SK-N-SH (cell line): Measurements from ENCODE around the gene ARL8A. TPM values are rescaled to one million over a fixed set of nuclear protein-coding genes. Genes with fewer than 3 reads are reported as not detected.

ENCODE experiments used
- CTCF ChIA-PET: fragments of 300-600, 350-600 bp; formaldehyde crosslinking; extraction: SDS; loops from one replicate; lab custom pipeline; 2021; lab: Yijun Ruan, JAX
- POLR2A ChIA-PET: fragments of 350-600 bp; sonication (Branson Sonifier 250); formaldehyde crosslinking; extraction: SDS; loops from one replicate; lab custom pipeline; 2020; ENCODE audit warnings: antibody characterized with exemption, inconsistent platforms; lab: Yijun Ruan, JAX
- DNase-seq: peaks from one replicate; pipeline ENCODE4 v3.0.0; 2012
- H2AFZ ChIP-seq: fragments of 200-600 bp; sonication (generic); 2 replicates; pipeline ENCODE4 v1.8.1; 2016; ENCODE audit warnings: antibody characterized with exemption, mild to moderate bottlenecking, low read depth
- H3F3A ChIP-seq: fragments of 200-600 bp; sonication (generic); replicated peaks from 2 replicates; pipeline ENCODE3; 2016; ENCODE audit warnings: antibody characterized with exemption, mild to moderate bottlenecking; ENCODE audit not compliant: insufficient read depth
- H3K27ac ChIP-seq, 2 experiments: fragments of 200-500 bp in 1 of 2; fragments of 200-600 bp in 1 of 2; sonication (Bioruptor generic) in 1 of 2; sonication (generic), shearing (Covaris generic) in 1 of 2; 2 replicates each; pipeline versions ENCODE4 v1.5.1 to v1.6.1; 2014 to 2016; ENCODE audit warnings: low read depth in 2 of 2, inconsistent platforms in 1 of 2, low read length in 1 of 2, mild to moderate bottlenecking in 1 of 2, mixed read lengths in 1 of 2
- H3K27me3 ChIP-seq: fragments of 200-600 bp; sonication (generic), shearing (Covaris generic); 2 replicates; pipeline ENCODE4 v1.6.1; 2016; ENCODE audit warnings: mixed run types; ENCODE audit not compliant: insufficient read depth
- H3K36me3 ChIP-seq, 2 experiments: fragments of 200-500 bp in 1 of 2; fragments of 200-600 bp in 1 of 2; sonication (Bioruptor generic) in 1 of 2; sonication (generic) in 1 of 2; replicated peaks in 1 of 2; 2 replicates each; pipeline versions ENCODE3 to v1.5.1; 2014 to 2016; ENCODE audit warnings: low read length in 1 of 2, mild to moderate bottlenecking in 1 of 2; ENCODE audit not compliant: insufficient read depth in 2 of 2, control insufficient read depth in 1 of 2
- H3K4me1 ChIP-seq, 2 experiments: fragments of 200-500 bp in 1 of 2; fragments of 200-600 bp in 1 of 2; sonication (Bioruptor generic) in 1 of 2; sonication (generic), shearing (Covaris generic) in 1 of 2; 2 replicates each; pipeline versions ENCODE4 v1.5.1 to v1.6.1; 2014 to 2016; ENCODE audit warnings: low read depth in 1 of 2, low read length in 1 of 2, mixed run types in 1 of 2; ENCODE audit not compliant: insufficient read depth in 2 of 2, control insufficient read depth in 1 of 2
- H3K4me2 ChIP-seq: fragments of 200-600 bp; sonication (generic), shearing (Covaris generic); 2 replicates; pipeline ENCODE4 v1.6.1; 2017; ENCODE audit warnings: mixed run types
- H3K4me3 ChIP-seq, 2 experiments: fragments of 200-500 bp in 1 of 2; fragments of 200-600 bp in 1 of 2; sonication (Bioruptor generic) in 1 of 2; sonication (generic), shearing (Covaris generic) in 1 of 2; 2 replicates each; pipeline versions ENCODE4 v1.5.1 to v1.8.1; 2014 to 2016; ENCODE audit warnings: low read depth in 2 of 2, inconsistent platforms in 1 of 2, low read length in 1 of 2, mild to moderate bottlenecking in 1 of 2, mixed read lengths in 1 of 2, moderate library complexity in 1 of 2
- H3K79me2 ChIP-seq: fragments of 200-600 bp; sonication (generic); 2 replicates; pipeline ENCODE4 v1.8.1; 2017; ENCODE audit warnings: mild to moderate bottlenecking; ENCODE audit not compliant: insufficient read depth
- H3K9ac ChIP-seq: fragments of 200-600 bp; sonication (generic); 2 replicates; pipeline ENCODE4 v1.6.1; 2017; ENCODE audit warnings: mixed run types
- H3K9me2 ChIP-seq: fragments of 200-600 bp; sonication (generic); 2 replicates; pipeline ENCODE4 v1.6.1; 2017; ENCODE audit warnings: mixed run types
- H3K9me3 ChIP-seq: fragments of 200-600 bp; sonication (generic); 2 replicates; pipeline ENCODE4 v1.6.1; 2017; ENCODE audit warnings: mixed run types, mild to moderate bottlenecking, moderate library complexity
- H4K20me1 ChIP-seq: fragments of 200-600 bp; sonication (generic); 2 replicates; pipeline ENCODE4 v1.6.1; 2017; ENCODE audit warnings: mild to moderate bottlenecking, mixed run types; ENCODE audit not compliant: insufficient read depth
- CHD2 ChIP-seq: fragments of 150-350 bp; IDR thresholded peaks from 2 replicates; pipeline ENCODE4 v1.6.1; 2018; ENCODE audit warnings: low read length; ENCODE audit not compliant: partially characterized antibody
- CTCF ChIP-seq: fragments of 200-600 bp; sonication (generic); IDR thresholded peaks from 2 replicates; pipeline ENCODE4 v1.6.1; 2017; ENCODE audit warnings: antibody characterized with exemption, mild to moderate bottlenecking, moderate library complexity
- EZH2phosphoT487 ChIP-seq: fragments of 200-600 bp; sonication (generic); IDR thresholded peaks from 2 replicates; pipeline ENCODE4 v1.6.1; 2017; ENCODE audit warnings: low read depth, mixed run types, mild to moderate bottlenecking, antibody characterized with exemption, moderate library complexity, borderline replicate concordance
- FOSL2 ChIP-seq: IDR thresholded peaks from 2 replicates; pipeline ENCODE4 v1.4.0; 2012; ENCODE audit warnings: low read depth, mild to moderate bottlenecking, moderate library complexity, borderline replicate concordance
- FOXJ3 ChIP-seq: sonication (generic); formaldehyde crosslinking; IDR thresholded peaks from 2 replicates; pipeline ENCODE4 v1.5.1; 2020; ENCODE audit warnings: mild to moderate bottlenecking, missing genetic modification reagents
- GATA2 ChIP-seq: sonication (generic); formaldehyde crosslinking; IDR thresholded peaks from 2 replicates; pipeline ENCODE4 v1.5.0; 2020; ENCODE audit warnings: mild to moderate bottlenecking, missing genetic modification reagents
- IRF3 ChIP-seq: fragments of 150-350 bp; IDR thresholded peaks from 2 replicates; pipeline ENCODE4 v1.6.1; 2016; ENCODE audit warnings: mild to moderate bottlenecking, low read depth, low read length
- JUND ChIP-seq: IDR thresholded peaks from 2 replicates; pipeline ENCODE4 v1.4.0; 2012
- MAX ChIP-seq: IDR thresholded peaks from 2 replicates; pipeline ENCODE4 v1.4.0; 2012; ENCODE audit warnings: low read depth
- POLR2AphosphoS5 ChIP-seq: IDR thresholded peaks from 2 replicates; pipeline ENCODE4 v1.6.1; 2012; ENCODE audit warnings: low read depth, low read length
- RCOR1 ChIP-seq: fragments of 150-350 bp; IDR thresholded peaks from 2 replicates; pipeline ENCODE4 v1.6.1; 2017; ENCODE audit warnings: antibody characterized with exemption, low read length
- RFX5 ChIP-seq: IDR thresholded peaks from 2 replicates; pipeline ENCODE4 v1.6.1; 2012; ENCODE audit warnings: mild to moderate bottlenecking, improper control_type of control experiment, low read length
- SMC3 ChIP-seq: IDR thresholded peaks from 2 replicates; pipeline ENCODE4 v1.6.1; 2012; ENCODE audit warnings: low read depth, low read length, improper control_type of control experiment
- TAF1 ChIP-seq: IDR thresholded peaks from 2 replicates; pipeline ENCODE4 v1.6.1; 2012; ENCODE audit warnings: low read depth, mild to moderate bottlenecking, low read length, moderate library complexity, borderline replicate concordance
- TCF12 ChIP-seq: IDR thresholded peaks from 2 replicates; pipeline ENCODE4 v1.4.0; 2012
- TEAD4 ChIP-seq: IDR thresholded peaks from 2 replicates; pipeline ENCODE4 v1.4.0; 2012; ENCODE audit warnings: mild to moderate bottlenecking, borderline replicate concordance; ENCODE audit not compliant: insufficient read depth
- ZBTB33 ChIP-seq: IDR thresholded peaks from 2 replicates; pipeline ENCODE4 v1.4.0; 2012; ENCODE audit warnings: low read depth, borderline replicate concordance
- WGBS: methylation state at CpG from one replicate; pipeline ENCODE4 v1.1.6; 2017; ENCODE audit warnings: low lambda C conversion rate; 5-methylcytosine and 5-hydroxymethylcytosine counted together
- polyA plus RNA-seq, 3 experiments: library from polyadenylated mRNA; depleted of rRNA; stranded (reverse); fragments of >200 nt; gene quantifications; 2 replicates each; pipeline ENCODE4 v1.2.3, GENCODE V29; 2012

The ARL8A gene
- polyA plus RNA-seq, 1 of the 3 experiments (the other 2 are of a cell fraction) = 66.9 TPM

GRCh38 chr1:202123336-202123813 is 21.2 kb downstream of the ARL8A start:
- Histone ChIP-seq H3K4me2 (no peak overlapping the region), H3K4me1 (peaks cover 0 to 9% of the 10 kb centered on the region in 2 experiments; a peak in 1 of 4 replicates), H3K79me2 (no peaks in the 10 kb centered on the region), H3F3A (peaks cover 3% of the 10 kb centered on the region), H3K27ac (no peak overlapping the region), H3K27me3 (no peaks in the 10 kb centered on the region), H2AFZ (no peak overlapping the region), H3K36me3 (no peaks in the 10 kb centered on the region), H3K9me2 (no peaks in the 10 kb centered on the region), H3K9ac (no peak overlapping the region), H3K4me3 (no peak overlapping the region), H4K20me1 (no peaks in the 10 kb centered on the region), H3K9me3 (no peaks in the 10 kb centered on the region)
- DNase-seq = no peak
- 87% methylated on average over 4 of the region's 10 CpGs for WGBS
- TF ChIP-seq CHD2 = no peak
- no peak for TF ChIP-seq RFX5
- no peak for TF ChIP-seq TCF12
- TF ChIP-seq SMC3 = no peak
- no peak for TF ChIP-seq TAF1
- TF ChIP-seq MAX = no peak
- TF ChIP-seq POLR2AphosphoS5 = no peak
- no peak for TF ChIP-seq FOXJ3 (CRISPR knock-in tag)
- no peak for TF ChIP-seq GATA2 (CRISPR knock-in tag)
- TF ChIP-seq CTCF = no peak
- no peak for TF ChIP-seq JUND
- no peak for TF ChIP-seq RCOR1
- TF ChIP-seq IRF3 = no peak
- no peak for TF ChIP-seq TEAD4
- TF ChIP-seq ZBTB33 = no peak
- TF ChIP-seq EZH2phosphoT487 = no peak
- no peak for TF ChIP-seq FOSL2
- ChIA-PET POLR2A (no interaction called here), CTCF (interaction anchor here (0.7 to 12.0 kb wide), 16 partner anchors 9 to 658 kb away, joined by 3 to 411 read pairs (median 4); partner anchors contain the start of gene ELF3)
